ENCODE results near the gene WNT1. TPM values are rescaled to one million over a fixed set of nuclear protein-coding genes. Genes with fewer than 3 reads are reported as not detected.

Gene WNT1
- total and polyA plus RNA-seq, 4 donors: 2.0 to 2.9 TPM; not detected in 2

DNA sequence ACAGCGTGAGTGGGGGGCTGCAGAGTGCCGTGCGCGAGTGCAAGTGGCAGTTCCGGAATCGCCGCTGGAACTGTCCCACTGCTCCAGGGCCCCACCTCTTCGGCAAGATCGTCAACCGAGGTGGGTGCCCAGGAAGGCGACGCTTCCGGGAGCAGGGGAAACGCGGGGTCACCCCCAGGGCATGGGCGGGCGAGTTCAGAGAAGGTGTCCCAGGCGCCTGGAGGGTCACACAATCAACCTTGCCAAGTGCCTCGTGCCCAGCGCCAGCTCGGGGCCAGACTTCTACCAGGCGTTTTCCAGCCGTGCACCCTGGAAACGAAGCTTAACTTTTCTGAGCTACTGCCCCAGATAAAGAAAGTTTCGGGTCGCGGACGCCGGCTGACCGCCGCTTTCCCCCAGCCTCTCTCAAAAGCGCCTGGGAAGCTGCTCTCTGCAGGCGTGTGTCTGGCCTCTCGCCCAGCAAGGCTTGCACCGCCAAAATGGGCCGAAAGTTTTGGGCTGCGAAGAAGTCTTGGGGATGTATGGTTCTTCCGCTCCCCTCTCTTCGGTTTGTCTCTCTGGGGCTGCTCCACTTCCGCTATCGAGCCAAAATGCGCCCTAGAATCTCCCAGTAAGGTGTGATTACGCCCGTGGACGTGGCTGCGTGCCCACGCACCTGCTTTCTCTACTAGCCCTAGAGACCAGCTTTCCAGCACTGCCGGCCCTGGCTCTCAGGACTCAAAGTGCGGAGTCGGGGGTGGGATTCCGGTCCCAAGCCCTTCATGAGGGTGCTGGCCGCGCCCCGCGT, 1.7 kb downstream of the WNT1 start:
- Histone ChIP-seq H3K36me3 (ENCODE audit: control insufficient read depth, insufficient read depth, low read length) (peaks cover 3% of the 10 kb centered on the region), H3K4me1 (ENCODE audit: control insufficient read depth, insufficient read depth, low read length) (peaks cover 39% of the 10 kb centered on the region), H3K9me3 (ENCODE audit: control insufficient read depth, insufficient read depth, low read length) (no peaks in the 10 kb centered on the region), H3K27ac (ENCODE audit: low read depth, low read length) (no peak overlapping the region), H3K4me3 (ENCODE audit: low read depth, low read length) (peak overlapping the region; percentile 2), H3K27me3 (ENCODE audit: control insufficient read depth, insufficient read depth, low read length) (peaks cover 93% of the 10 kb centered on the region)
- 3% methylated on average over 55 of the region's 55 CpGs for WGBS (ENCODE audit: insufficient coverage)
- DNase-seq (ENCODE audit: low read depth in 4 of 6, low spot score in 6 of 6): peak in 2 of 6 donors; percentile 20 to 64

DNA sequence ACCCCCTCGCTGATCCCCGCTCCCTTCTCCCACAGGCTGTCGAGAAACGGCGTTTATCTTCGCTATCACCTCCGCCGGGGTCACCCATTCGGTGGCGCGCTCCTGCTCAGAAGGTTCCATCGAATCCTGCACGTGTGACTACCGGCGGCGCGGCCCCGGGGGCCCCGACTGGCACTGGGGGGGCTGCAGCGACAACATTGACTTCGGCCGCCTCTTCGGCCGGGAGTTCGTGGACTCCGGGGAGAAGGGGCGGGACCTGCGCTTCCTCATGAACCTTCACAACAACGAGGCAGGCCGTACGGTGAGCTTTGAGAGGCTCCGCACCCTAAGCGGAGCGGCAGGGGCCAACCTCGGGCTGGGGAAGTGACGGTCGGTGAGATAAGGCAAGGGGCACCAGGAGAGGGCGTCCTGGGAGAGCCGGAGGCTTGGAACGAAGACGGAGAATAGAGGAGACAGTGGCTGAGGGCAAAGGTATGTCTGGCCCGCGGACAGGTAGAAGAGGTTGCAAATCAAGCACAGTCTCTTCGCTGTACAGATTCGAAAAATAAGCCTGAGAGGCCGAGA, 2.3 kb downstream of the WNT1 start:
- Histone ChIP-seq H3K27ac (ENCODE audit: low read depth, low read length) (no peak overlapping the region), H3K4me1 (ENCODE audit: control insufficient read depth, insufficient read depth, low read length) (peaks cover 44% of the 10 kb centered on the region)

DNA sequence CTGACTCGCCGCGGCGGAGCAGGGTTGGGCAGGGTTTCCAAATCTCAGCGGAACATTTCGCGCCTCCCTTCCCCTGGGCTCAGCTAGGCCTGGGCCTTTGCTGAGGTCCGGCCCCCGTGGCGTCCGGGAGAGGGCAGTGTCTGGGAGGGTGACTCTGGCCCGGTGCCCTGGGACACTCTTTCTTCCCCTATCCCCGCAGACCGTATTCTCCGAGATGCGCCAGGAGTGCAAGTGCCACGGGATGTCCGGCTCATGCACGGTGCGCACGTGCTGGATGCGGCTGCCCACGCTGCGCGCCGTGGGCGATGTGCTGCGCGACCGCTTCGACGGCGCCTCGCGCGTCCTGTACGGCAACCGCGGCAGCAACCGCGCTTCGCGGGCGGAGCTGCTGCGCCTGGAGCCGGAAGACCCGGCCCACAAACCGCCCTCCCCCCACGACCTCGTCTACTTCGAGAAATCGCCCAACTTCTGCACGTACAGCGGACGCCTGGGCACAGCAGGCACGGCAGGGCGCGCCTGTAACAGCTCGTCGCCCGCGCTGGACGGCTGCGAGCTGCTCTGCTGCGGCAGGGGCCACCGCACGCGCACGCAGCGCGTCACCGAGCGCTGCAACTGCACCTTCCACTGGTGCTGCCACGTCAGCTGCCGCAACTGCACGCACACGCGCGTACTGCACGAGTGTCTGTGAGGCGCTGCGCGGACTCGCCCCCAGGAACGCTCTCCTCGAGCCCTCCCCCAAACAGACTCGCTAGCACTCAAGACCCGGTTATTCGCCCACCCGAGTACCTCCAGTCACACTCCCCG, 3.0 kb downstream of the WNT1 start:
- Histone ChIP-seq H3K27ac (ENCODE audit: low read depth, low read length) (no peak overlapping the region), H3K4me3 (ENCODE audit: low read depth, low read length) (no peak overlapping the region), H3K9me3 (ENCODE audit: control insufficient read depth, insufficient read depth, low read length) (no peaks in the 10 kb centered on the region), H3K4me1 (ENCODE audit: control insufficient read depth, insufficient read depth, low read length) (peaks cover 51% of the 10 kb centered on the region), H3K27me3 (ENCODE audit: control insufficient read depth, insufficient read depth, low read length) (peaks cover 94% of the 10 kb centered on the region), H3K36me3 (ENCODE audit: control insufficient read depth, insufficient read depth, low read length) (peaks cover 3% of the 10 kb centered on the region)
- peak in 2 of 6 donors; percentile 60 to 91 for DNase-seq (ENCODE audit: low read depth in 4 of 6, low spot score in 6 of 6)
- WGBS (ENCODE audit: insufficient coverage): 3% methylated on average over 89 of the region's 91 CpGs

More for the DNA sequence above, 2.3 kb downstream of the WNT1 start:
- peaks cover 94% of the 10 kb centered on the region for H3K27me3 ChIP-seq (ENCODE audit: control insufficient read depth, insufficient read depth, low read length)
- DNase-seq (ENCODE audit: low read depth in 4 of 6, low spot score in 6 of 6): no peak
- H3K9me3 ChIP-seq (ENCODE audit: control insufficient read depth, insufficient read depth, low read length): no peaks in the 10 kb centered on the region
- 3% methylated on average over 46 of the region's 46 CpGs for WGBS (ENCODE audit: insufficient coverage)
- peaks cover 3% of the 10 kb centered on the region for H3K36me3 ChIP-seq (ENCODE audit: control insufficient read depth, insufficient read depth, low read length)
- peak overlapping the region; percentile 2 for H3K4me3 ChIP-seq (ENCODE audit: low read depth, low read length)

DNA sequence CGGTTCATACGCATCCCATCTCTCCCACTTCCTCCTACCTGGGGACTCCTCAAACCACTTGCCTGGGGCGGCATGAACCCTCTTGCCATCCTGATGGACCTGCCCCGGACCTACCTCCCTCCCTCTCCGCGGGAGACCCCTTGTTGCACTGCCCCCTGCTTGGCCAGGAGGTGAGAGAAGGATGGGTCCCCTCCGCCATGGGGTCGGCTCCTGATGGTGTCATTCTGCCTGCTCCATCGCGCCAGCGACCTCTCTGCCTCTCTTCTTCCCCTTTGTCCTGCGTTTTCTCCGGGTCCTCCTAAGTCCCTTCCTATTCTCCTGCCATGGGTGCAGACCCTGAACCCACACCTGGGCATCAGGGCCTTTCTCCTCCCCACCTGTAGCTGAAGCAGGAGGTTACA, 3.6 kb downstream of the WNT1 start:
- no peak for DNase-seq (ENCODE audit: low read depth in 4 of 6, low spot score in 6 of 6)
- H3K4me1 ChIP-seq (ENCODE audit: control insufficient read depth, insufficient read depth, low read length): peaks cover 57% of the 10 kb centered on the region
- WGBS (ENCODE audit: insufficient coverage): 16% methylated on average over 13 of the region's 13 CpGs
- H3K27me3 ChIP-seq (ENCODE audit: control insufficient read depth, insufficient read depth, low read length): peaks cover 94% of the 10 kb centered on the region
- H3K9me3 ChIP-seq (ENCODE audit: control insufficient read depth, insufficient read depth, low read length): no peaks in the 10 kb centered on the region
- H3K36me3 ChIP-seq (ENCODE audit: control insufficient read depth, insufficient read depth, low read length): peaks cover 3% of the 10 kb centered on the region
- no peak overlapping the region for H3K27ac ChIP-seq (ENCODE audit: low read depth, low read length)
- H3K4me3 ChIP-seq (ENCODE audit: low read depth, low read length): no peak overlapping the region

DNA sequence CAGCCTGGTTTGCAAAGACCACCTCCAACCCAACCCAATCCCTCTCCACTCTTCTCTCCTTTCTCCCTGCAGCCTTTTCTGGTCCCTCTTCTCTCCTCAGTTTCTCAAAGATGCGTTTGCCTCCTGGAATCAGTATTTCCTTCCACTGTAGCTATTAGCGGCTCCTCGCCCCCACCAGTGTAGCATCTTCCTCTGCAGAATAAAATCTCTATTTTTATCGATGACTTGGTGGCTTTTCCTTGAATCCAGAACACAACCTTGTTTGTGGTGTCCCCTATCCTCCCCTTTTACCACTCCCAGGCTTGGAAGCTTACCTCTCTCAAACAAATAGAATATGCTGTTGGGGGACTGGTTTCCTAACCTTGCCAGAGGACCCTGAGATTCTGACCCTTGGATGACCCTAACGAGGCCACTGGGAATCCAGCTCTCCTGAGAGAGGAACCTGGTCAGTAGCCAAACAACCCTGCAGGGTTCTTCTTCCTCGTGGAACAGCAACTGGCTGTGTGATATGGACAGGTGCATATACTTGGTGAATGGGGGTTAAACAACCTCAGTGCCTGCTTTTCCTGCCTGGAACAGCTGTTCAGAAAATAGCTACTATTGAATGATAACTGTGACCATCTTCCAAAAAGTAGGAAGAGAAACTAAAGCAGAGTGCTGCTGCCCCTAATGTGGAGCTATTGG, 4.4 kb downstream of the WNT1 start:
- Histone ChIP-seq H3K4me3 (ENCODE audit: low read depth, low read length) (no peak overlapping the region), H3K27me3 (ENCODE audit: control insufficient read depth, insufficient read depth, low read length) (peaks cover 94% of the 10 kb centered on the region), H3K4me1 (ENCODE audit: control insufficient read depth, insufficient read depth, low read length) (peaks cover 65% of the 10 kb centered on the region), H3K9me3 (ENCODE audit: control insufficient read depth, insufficient read depth, low read length) (no peaks in the 10 kb centered on the region), H3K36me3 (ENCODE audit: control insufficient read depth, insufficient read depth, low read length) (peaks cover 3% of the 10 kb centered on the region), H3K27ac (ENCODE audit: low read depth, low read length) (no peak overlapping the region)
- no peak for DNase-seq (ENCODE audit: low read depth in 4 of 6, low spot score in 6 of 6)
- WGBS (ENCODE audit: insufficient coverage): 58% methylated on average over 5 of the region's 6 CpGs

DNA sequence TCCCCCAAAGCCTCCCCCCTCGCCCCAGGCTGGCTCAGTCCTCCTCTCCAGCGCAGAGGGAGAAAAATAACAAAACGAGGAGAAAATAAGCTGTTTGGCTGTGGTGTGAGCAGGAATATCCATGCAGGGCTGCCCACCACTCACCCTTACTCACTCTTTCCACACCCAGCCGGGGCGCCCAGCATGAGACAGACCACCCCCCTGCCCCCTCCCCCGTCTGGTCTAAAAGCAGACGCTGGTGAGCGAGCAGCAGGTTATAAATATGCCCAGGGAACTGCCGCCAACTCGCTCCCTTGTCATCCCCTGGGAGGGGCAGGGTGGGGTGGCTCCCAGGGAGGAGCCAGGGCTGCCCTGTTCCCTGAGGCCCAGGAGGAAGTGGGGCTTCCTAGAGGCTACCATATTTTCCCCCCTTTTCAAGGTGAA, 7.4 kb downstream of the WNT1 start:
- peaks cover 42% of the 10 kb centered on the region for H3K4me1 ChIP-seq (ENCODE audit: control insufficient read depth, insufficient read depth, low read length)
- DNase-seq (ENCODE audit: low read depth in 4 of 6, low spot score in 6 of 6): peak in 2 of 6 donors; percentile 6 to 63
- no peak overlapping the region for H3K27ac ChIP-seq (ENCODE audit: low read depth, low read length)
- no peaks in the 10 kb centered on the region for H3K9me3 ChIP-seq (ENCODE audit: control insufficient read depth, insufficient read depth, low read length)
- H3K4me3 ChIP-seq (ENCODE audit: low read depth, low read length): no peak overlapping the region
- H3K36me3 ChIP-seq (ENCODE audit: control insufficient read depth, insufficient read depth, low read length): no peaks in the 10 kb centered on the region
- H3K27me3 ChIP-seq (ENCODE audit: control insufficient read depth, insufficient read depth, low read length): peaks cover 86% of the 10 kb centered on the region
- WGBS (ENCODE audit: insufficient coverage): 8% methylated on average over 6 of the region's 10 CpGs

DNA sequence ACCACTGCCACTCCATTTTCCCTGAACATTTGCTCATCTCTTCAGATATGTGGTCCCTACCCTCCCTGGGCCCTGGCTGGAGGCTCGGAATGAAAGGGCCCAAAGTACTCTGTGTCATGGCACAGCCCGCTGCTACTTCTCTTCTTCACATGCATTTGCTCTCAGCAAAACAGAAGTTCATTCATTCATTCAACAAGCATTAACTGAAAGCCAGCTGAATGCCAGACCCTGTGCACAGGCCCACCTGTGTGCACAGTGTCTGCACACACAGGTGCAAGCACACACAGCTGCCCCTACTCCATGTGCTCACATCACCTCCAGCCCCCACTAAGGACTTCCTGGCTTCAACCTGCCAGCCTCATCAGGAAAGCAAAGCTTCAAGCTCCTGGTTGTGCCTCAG, 7.8 kb downstream of the WNT1 start:
- Histone ChIP-seq H3K36me3 (ENCODE audit: control insufficient read depth, insufficient read depth, low read length) (no peaks in the 10 kb centered on the region), H3K27ac (ENCODE audit: low read depth, low read length) (no peak overlapping the region), H3K4me3 (ENCODE audit: low read depth, low read length) (no peak overlapping the region), H3K4me1 (ENCODE audit: control insufficient read depth, insufficient read depth, low read length) (peaks cover 37% of the 10 kb centered on the region), H3K9me3 (ENCODE audit: control insufficient read depth, insufficient read depth, low read length) (no peaks in the 10 kb centered on the region), H3K27me3 (ENCODE audit: control insufficient read depth, insufficient read depth, low read length) (peaks cover 84% of the 10 kb centered on the region)
- no peak for DNase-seq (ENCODE audit: low read depth in 4 of 6, low spot score in 6 of 6)
- WGBS (ENCODE audit: insufficient coverage): 56% methylated on average over 2 of the region's 2 CpGs

DNA sequence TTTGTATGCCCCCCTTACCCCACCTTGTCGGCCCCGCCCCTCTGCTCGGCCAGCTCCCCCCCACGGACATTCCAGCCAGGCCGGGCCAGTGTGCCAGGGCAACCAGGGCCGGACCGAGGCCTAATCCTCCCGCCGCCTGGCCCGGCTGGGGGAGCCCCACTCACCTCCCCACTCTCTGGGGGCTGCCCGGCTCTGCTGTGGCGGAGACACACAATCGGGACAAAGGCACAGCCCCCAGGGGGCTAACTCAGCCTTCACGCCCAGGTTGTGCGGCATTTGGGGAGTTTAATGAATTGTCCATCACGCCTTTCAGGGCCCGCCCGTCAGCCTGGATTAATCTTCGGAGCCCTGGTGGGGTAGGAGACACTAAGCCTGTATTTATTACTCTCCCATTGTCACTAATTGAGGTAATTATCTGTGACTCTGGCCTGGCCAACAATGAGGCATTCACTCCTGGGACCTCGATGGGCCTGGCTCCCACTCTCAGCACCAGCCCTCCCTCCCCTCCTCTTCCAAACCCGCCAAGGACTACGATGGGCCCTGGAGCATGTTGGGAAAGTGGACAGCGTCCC, 8.7 kb downstream of the WNT1 start:
- H3K4me3 ChIP-seq (ENCODE audit: low read depth, low read length): no peak overlapping the region
- H3K4me1 ChIP-seq (ENCODE audit: control insufficient read depth, insufficient read depth, low read length): peaks cover 28% of the 10 kb centered on the region
- H3K27me3 ChIP-seq (ENCODE audit: control insufficient read depth, insufficient read depth, low read length): peaks cover 81% of the 10 kb centered on the region
- no peaks in the 10 kb centered on the region for H3K9me3 ChIP-seq (ENCODE audit: control insufficient read depth, insufficient read depth, low read length)
- WGBS (ENCODE audit: insufficient coverage): 9% methylated on average over 15 of the region's 23 CpGs
- H3K27ac ChIP-seq (ENCODE audit: low read depth, low read length): no peak overlapping the region
- no peaks in the 10 kb centered on the region for H3K36me3 ChIP-seq (ENCODE audit: control insufficient read depth, insufficient read depth, low read length)
- peak in 3 of 6 donors; percentile 57 to 90 (median 76) for DNase-seq (ENCODE audit: low read depth in 4 of 6, low spot score in 6 of 6)
